Lower leg skin (tissue), 3 donors: ENCODE measurements around the gene GGT7.

Source experiments
- POLR2A ChIP-seq, 2 donors: fragments of 450-650 bp; IDR thresholded peaks; one replicate each; pipeline ENCODE4 v1.6.1; 2016 to 2017; ENCODE audit warnings: antibody characterized with exemption in 2 of 2, mild to moderate bottlenecking in 1 of 2, moderate library complexity in 1 of 2
- TF ChIP-seq, protein P1 (sequence below), 3 donors: fragments of 450-650 bp; IDR thresholded peaks; one replicate each; pipeline ENCODE4 v1.5.1; 2016; ENCODE audit warnings: antibody characterized with exemption in 3 of 3, mild to moderate bottlenecking in 3 of 3, moderate library complexity in 2 of 3

DNA sequence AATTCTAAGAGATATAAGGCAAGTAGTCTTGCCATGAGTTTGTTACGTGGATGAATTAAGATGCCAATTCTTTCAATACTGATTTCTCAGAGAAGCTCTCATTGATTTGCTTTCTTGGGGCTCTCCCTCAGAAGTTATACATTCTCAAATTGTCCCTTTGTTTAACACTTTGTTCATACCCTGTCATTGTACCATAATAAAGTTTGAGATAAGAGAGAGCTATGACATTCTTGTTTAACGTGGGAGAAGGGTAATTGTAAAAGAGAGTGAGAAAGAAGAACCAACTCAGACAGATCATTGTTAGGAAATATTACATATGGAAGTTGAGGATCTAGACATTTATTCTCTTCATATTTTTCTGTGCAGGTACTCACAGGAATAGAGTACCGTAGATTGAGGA lies 22.8 kb upstream of the GGT7 start:
- TF ChIP-seq POLR2A (IDR thresholded peaks at IDR 0.05), result no peak
- TF ChIP-seq, protein P1, sequence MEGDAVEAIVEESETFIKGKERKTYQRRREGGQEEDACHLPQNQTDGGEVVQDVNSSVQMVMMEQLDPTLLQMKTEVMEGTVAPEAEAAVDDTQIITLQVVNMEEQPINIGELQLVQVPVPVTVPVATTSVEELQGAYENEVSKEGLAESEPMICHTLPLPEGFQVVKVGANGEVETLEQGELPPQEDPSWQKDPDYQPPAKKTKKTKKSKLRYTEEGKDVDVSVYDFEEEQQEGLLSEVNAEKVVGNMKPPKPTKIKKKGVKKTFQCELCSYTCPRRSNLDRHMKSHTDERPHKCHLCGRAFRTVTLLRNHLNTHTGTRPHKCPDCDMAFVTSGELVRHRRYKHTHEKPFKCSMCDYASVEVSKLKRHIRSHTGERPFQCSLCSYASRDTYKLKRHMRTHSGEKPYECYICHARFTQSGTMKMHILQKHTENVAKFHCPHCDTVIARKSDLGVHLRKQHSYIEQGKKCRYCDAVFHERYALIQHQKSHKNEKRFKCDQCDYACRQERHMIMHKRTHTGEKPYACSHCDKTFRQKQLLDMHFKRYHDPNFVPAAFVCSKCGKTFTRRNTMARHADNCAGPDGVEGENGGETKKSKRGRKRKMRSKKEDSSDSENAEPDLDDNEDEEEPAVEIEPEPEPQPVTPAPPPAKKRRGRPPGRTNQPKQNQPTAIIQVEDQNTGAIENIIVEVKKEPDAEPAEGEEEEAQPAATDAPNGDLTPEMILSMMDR (IDR thresholded peaks at IDR 0.05), result no peak
